ENCODE measurements around the gene NECAB2. TPM values are rescaled to one million over a fixed set of nuclear protein-coding genes. Genes with fewer than 3 reads are reported as not detected.

The NECAB2 gene
- total RNA-seq, 6 experiments from 2014 or later = 0.40 TPM; not detected in 5

GRCh38 chr16:83942074-83942473, 26.0 kb upstream of the NECAB2 start:
- no peaks in the 10 kb centered on the region for H3K9me3 Mint-ChIP-seq
- no peak for TF ChIP-seq CTCF (IDR thresholded peaks at IDR 0.05)
- peaks cover 7% of the 10 kb centered on the region for H3K4me1 Mint-ChIP-seq (ENCODE audit: low read depth)
- H3K27me3 Mint-ChIP-seq (ENCODE audit: insufficient read depth) = peaks cover 27% of the 10 kb centered on the region
- no peak overlapping the region for H3K4me3 Mint-ChIP-seq
- DNase-seq = no peak
- H3K27ac Mint-ChIP-seq = no peak overlapping the region
- peaks cover 5% of the 10 kb centered on the region; the same call in 1 of the 2 replicates for H3K36me3 Mint-ChIP-seq (ENCODE audit: low read depth)

- Mint-ChIP-seq H3K9me3 (no peaks in the 10 kb centered on the region), H3K27me3 (ENCODE audit: insufficient read depth) (peaks cover 30% of the 10 kb centered on the region), H3K4me1 (ENCODE audit: low read depth) (peaks cover 7% of the 10 kb centered on the region), H3K36me3 (ENCODE audit: low read depth) (peaks cover 5% of the 10 kb centered on the region; the same call in 1 of the 2 replicates), H3K4me3 (no peak overlapping the region), H3K27ac (no peak overlapping the region)
- DNase-seq = no peak
- no peak for TF ChIP-seq CTCF (IDR thresholded peaks at IDR 0.05)
These were observed 25.1 kb upstream of the NECAB2 start for GRCh38 chr16:83942815-83943515.

GRCh38 chr16:83943516-83944050, 24.5 kb upstream of the NECAB2 start:
- no peak for TF ChIP-seq CTCF (IDR thresholded peaks at IDR 0.05)
- no peak overlapping the region for H3K4me3 Mint-ChIP-seq
- H3K9me3 Mint-ChIP-seq = no peaks in the 10 kb centered on the region
- peaks cover 5% of the 10 kb centered on the region; the same call in 1 of the 2 replicates for H3K36me3 Mint-ChIP-seq (ENCODE audit: low read depth)
- no peak overlapping the region for H3K27ac Mint-ChIP-seq
- peaks cover 30% of the 10 kb centered on the region for H3K27me3 Mint-ChIP-seq (ENCODE audit: insufficient read depth)
- DNase-seq = no peak
- peaks cover 7% of the 10 kb centered on the region for H3K4me1 Mint-ChIP-seq (ENCODE audit: low read depth)

- peaks cover 23% of the 10 kb centered on the region for H3K27me3 Mint-ChIP-seq (ENCODE audit: insufficient read depth)
- H3K36me3 Mint-ChIP-seq (ENCODE audit: low read depth) = no peaks in the 10 kb centered on the region
- no peak overlapping the region for H3K4me3 Mint-ChIP-seq
- H3K4me1 Mint-ChIP-seq (ENCODE audit: low read depth) = no peaks in the 10 kb centered on the region
- no peak for DNase-seq
- TF ChIP-seq CTCF (IDR thresholded peaks at IDR 0.05) = no peak
- no peaks in the 10 kb centered on the region for H3K9me3 Mint-ChIP-seq
- no peak overlapping the region for H3K27ac Mint-ChIP-seq
These were observed 22.5 kb upstream of the NECAB2 start for GRCh38 chr16:83945587-83945986.

- no peak overlapping the region for H3K4me3 Mint-ChIP-seq
- H3K27me3 Mint-ChIP-seq (ENCODE audit: insufficient read depth) = peaks cover 20% of the 10 kb centered on the region
- H3K9me3 Mint-ChIP-seq = peaks cover 5% of the 10 kb centered on the region
- no peak overlapping the region for H3K27ac Mint-ChIP-seq
- TF ChIP-seq CTCF (IDR thresholded peaks at IDR 0.05) = no peak
- no peaks in the 10 kb centered on the region for H3K4me1 Mint-ChIP-seq (ENCODE audit: low read depth)
- H3K36me3 Mint-ChIP-seq (ENCODE audit: low read depth) = no peaks in the 10 kb centered on the region
- DNase-seq = no peak
These were observed 21.8 kb upstream of the NECAB2 start for GRCh38 chr16:83946154-83946780.

All from HFFc6 (cell line).